Transverse colon (tissue), 4 donors: ENCODE data around the gene MYL4.

ENCODE experiments used
- CTCF ChIP-seq, 5 experiments: fragments of 200-600 bp in 3 of 5; fragments of 450-650 bp in 2 of 5; sonication (generic) in 3 of 5; IDR thresholded peaks; 1 replicate in 2 of 5; 2 replicates in 3 of 5; pipeline ENCODE4 v1.5.1; 2016 to 2017; ENCODE audit warnings: antibody characterized with exemption in 5 of 5, inconsistent platforms in 3 of 5, mild to moderate bottlenecking in 2 of 5, moderate library complexity in 1 of 5
- POLR2AphosphoS5 ChIP-seq, 3 donors: sonication (generic); formaldehyde crosslinking; IDR thresholded peaks; one replicate each; pipeline ENCODE4 v1.6.1; 2016; ENCODE audit warnings: antibody characterized with exemption in 3 of 3

- TF ChIP-seq CTCF (IDR thresholded peaks at IDR 0.05) (no peak), POLR2AphosphoS5 (IDR thresholded peaks at IDR 0.05) (no peak)
These were observed 44.9 kb upstream of the MYL4 start for GRCh38 chr17:47164263-47164662.
